ENCODE results near the gene TAOK1. TPM values are rescaled to one million over a fixed set of nuclear protein-coding genes. Genes with fewer than 3 reads are reported as not detected.

The TAOK1 gene
- total RNA-seq, 1 donor from 2014 or later: 45.5 TPM

- no peak for DNase-seq (ENCODE audit: low read depth)
Measured at GRCh38 chr17:29378500-29378899, 11.7 kb upstream of the TAOK1 start.

- no peak for DNase-seq (ENCODE audit: low read depth)
Measured at GRCh38 chr17:29379084-29379991, 10.8 kb upstream of the TAOK1 start.

- peak; percentile 35 for DNase-seq (ENCODE audit: low read depth)
Measured at GRCh38 chr17:29383686-29384085, 6.5 kb upstream of the TAOK1 start.

- DNase-seq (ENCODE audit: low read depth): no peak
Measured at GRCh38 chr17:29384901-29385300, 5.3 kb upstream of the TAOK1 start.

GRCh38 chr17:29386760-29387159 is 3.4 kb upstream of the TAOK1 start:
- DNase-seq (ENCODE audit: low read depth): no peak

GRCh38 chr17:29388937-29389336 is 1.2 kb upstream of the TAOK1 start:
- DNase-seq (ENCODE audit: low read depth): no peak

GRCh38 chr17:29390851-29391631 is 878 bp downstream of the TAOK1 start:
- DNase-seq (ENCODE audit: low read depth): no peak

GRCh38 chr17:29393436-29393835 is 3.3 kb downstream of the TAOK1 start:
- no peak for DNase-seq (ENCODE audit: low read depth)

- no peak for DNase-seq (ENCODE audit: low read depth)
Measured at GRCh38 chr17:29394761-29395160, 4.6 kb downstream of the TAOK1 start.

- DNase-seq (ENCODE audit: low read depth): no peak
Measured at GRCh38 chr17:29396066-29396465, 5.9 kb downstream of the TAOK1 start.

GRCh38 chr17:29399634-29400033 is 9.5 kb downstream of the TAOK1 start:
- no peak for DNase-seq (ENCODE audit: low read depth)

GRCh38 chr17:29400818-29401217 is 10.7 kb downstream of the TAOK1 start:
- DNase-seq (ENCODE audit: low read depth): no peak

- no peak for DNase-seq (ENCODE audit: low read depth)
Measured at GRCh38 chr17:29401258-29401657, 11.1 kb downstream of the TAOK1 start.

GRCh38 chr17:29407856-29408255 is 17.7 kb downstream of the TAOK1 start:
- DNase-seq (ENCODE audit: low read depth): no peak

- no peak for DNase-seq (ENCODE audit: low read depth)
Measured at GRCh38 chr17:29409963-29410362, 19.8 kb downstream of the TAOK1 start.

GRCh38 chr17:29412780-29413565 is 22.8 kb downstream of the TAOK1 start:
- peak; percentile 27 for DNase-seq (ENCODE audit: low read depth)

GRCh38 chr17:29420128-29420527 is 30.0 kb downstream of the TAOK1 start:
- no peak for DNase-seq (ENCODE audit: low read depth)

GRCh38 chr17:29430275-29430674 is 40.1 kb downstream of the TAOK1 start:
- no peak for DNase-seq (ENCODE audit: low read depth)

GRCh38 chr17:29433541-29433940 is 43.4 kb downstream of the TAOK1 start:
- no peak for DNase-seq (ENCODE audit: low read depth)

GRCh38 chr17:29434550-29434949 is 44.4 kb downstream of the TAOK1 start:
- no peak for DNase-seq (ENCODE audit: low read depth)

GRCh38 chr17:29442451-29442850 is 52.3 kb downstream of the TAOK1 start:
- no peak for DNase-seq (ENCODE audit: low read depth)
